Right lobe of liver (tissue), 4 donors: ENCODE data around the gene SPON1.

ENCODE experiments used
- CTCF ChIP-seq, 4 donors: fragments of 200-600 bp in 3 of 4; fragments of 450-650 bp in 1 of 4; IDR thresholded peaks; one replicate each; pipeline versions ENCODE4 v1.5.1 to v1.8.0; 2016 to 2022; ENCODE audit warnings: antibody characterized with exemption in 4 of 4, mild to moderate bottlenecking in 2 of 4
- POLR2A ChIP-seq: fragments of 450-650 bp; IDR thresholded peaks from one replicate; pipeline ENCODE4 v1.6.1; 2017; ENCODE audit warnings: antibody characterized with exemption, mild to moderate bottlenecking
- donor health status: DM: no; HTN: no; CAD: no.
- donor health status: DM: no; HTN: no; CAD: no.
- donor health status: DM: no; HTN: yes; CAD: no.

GRCh38 chr11:14010665-14011064 lies 48.1 kb downstream of the SPON1 start:
- TF ChIP-seq POLR2A, result no peak
- no peak for TF ChIP-seq CTCF (IDR thresholded peaks at IDR 0.05)
